KMS-11 (cell line): Measurements from ENCODE around the gene MRRF.

Source experiments
- H2AFZ ChIP-seq: fragments of 200-600 bp; sonication (generic); 2 replicates; pipeline ENCODE4 v1.6.1; 2016; ENCODE audit warnings: antibody characterized with exemption, mixed run types, low read depth
- H3K27ac ChIP-seq: fragments of 200-600 bp; sonication (generic); 2 replicates; pipeline ENCODE4 v1.6.1; 2016; ENCODE audit warnings: mild to moderate bottlenecking, mixed run types
- H3K27me3 ChIP-seq: fragments of 200-600 bp; sonication (generic); 2 replicates; pipeline ENCODE4 v1.6.1; 2017; ENCODE audit warnings: mild to moderate bottlenecking, low read depth, mixed run types, moderate library complexity; ENCODE audit not compliant: insufficient read depth
- H3K36me3 ChIP-seq: fragments of 200-600 bp; sonication (generic); 2 replicates; pipeline ENCODE4 v1.6.1; 2017; ENCODE audit warnings: mild to moderate bottlenecking, mixed run types; ENCODE audit not compliant: insufficient read depth
- H3K4me1 ChIP-seq: fragments of 200-600 bp; sonication (generic); 2 replicates; pipeline ENCODE4 v1.6.1; 2016; ENCODE audit warnings: mild to moderate bottlenecking, low read depth, mixed run types; ENCODE audit not compliant: poor library complexity, severe bottlenecking
- H3K4me2 ChIP-seq: fragments of 200-600 bp; sonication (generic); 2 replicates; pipeline ENCODE4 v1.7.0; 2016; ENCODE audit warnings: mild to moderate bottlenecking, mixed run types
- H3K4me3 ChIP-seq: fragments of 200-600 bp; sonication (generic); IDR thresholded peaks from 2 replicates; pipeline ENCODE4 v1.6.1; 2017; ENCODE audit warnings: low read depth, low read length, mixed read lengths; ENCODE audit not compliant: insufficient read depth
- H3K79me2 ChIP-seq: fragments of 200-600 bp; sonication (generic); 2 replicates; pipeline ENCODE4 v1.6.1; 2016; ENCODE audit warnings: low read depth, mixed run types; ENCODE audit not compliant: insufficient read depth
- H3K9ac ChIP-seq: fragments of 200-600 bp; sonication (generic); 2 replicates; pipeline ENCODE4 v1.6.1; 2016; ENCODE audit warnings: mild to moderate bottlenecking, mixed run types
- H4K20me1 ChIP-seq: fragments of 200-600 bp; sonication (generic); 2 replicates; pipeline ENCODE4 v1.6.1; 2016; ENCODE audit warnings: mild to moderate bottlenecking, mixed run types; ENCODE audit not compliant: insufficient read depth
- TF ChIP-seq, protein P1 (sequence below): fragments of 200-600 bp; sonication (generic); conservative IDR thresholded peaks from 2 replicates; pipeline ENCODE4 v1.6.1; 2017; ENCODE audit warnings: low read depth, mild to moderate bottlenecking, antibody characterized with exemption, low read length, moderate library complexity, mixed read lengths

Gene MRRF

DNA sequence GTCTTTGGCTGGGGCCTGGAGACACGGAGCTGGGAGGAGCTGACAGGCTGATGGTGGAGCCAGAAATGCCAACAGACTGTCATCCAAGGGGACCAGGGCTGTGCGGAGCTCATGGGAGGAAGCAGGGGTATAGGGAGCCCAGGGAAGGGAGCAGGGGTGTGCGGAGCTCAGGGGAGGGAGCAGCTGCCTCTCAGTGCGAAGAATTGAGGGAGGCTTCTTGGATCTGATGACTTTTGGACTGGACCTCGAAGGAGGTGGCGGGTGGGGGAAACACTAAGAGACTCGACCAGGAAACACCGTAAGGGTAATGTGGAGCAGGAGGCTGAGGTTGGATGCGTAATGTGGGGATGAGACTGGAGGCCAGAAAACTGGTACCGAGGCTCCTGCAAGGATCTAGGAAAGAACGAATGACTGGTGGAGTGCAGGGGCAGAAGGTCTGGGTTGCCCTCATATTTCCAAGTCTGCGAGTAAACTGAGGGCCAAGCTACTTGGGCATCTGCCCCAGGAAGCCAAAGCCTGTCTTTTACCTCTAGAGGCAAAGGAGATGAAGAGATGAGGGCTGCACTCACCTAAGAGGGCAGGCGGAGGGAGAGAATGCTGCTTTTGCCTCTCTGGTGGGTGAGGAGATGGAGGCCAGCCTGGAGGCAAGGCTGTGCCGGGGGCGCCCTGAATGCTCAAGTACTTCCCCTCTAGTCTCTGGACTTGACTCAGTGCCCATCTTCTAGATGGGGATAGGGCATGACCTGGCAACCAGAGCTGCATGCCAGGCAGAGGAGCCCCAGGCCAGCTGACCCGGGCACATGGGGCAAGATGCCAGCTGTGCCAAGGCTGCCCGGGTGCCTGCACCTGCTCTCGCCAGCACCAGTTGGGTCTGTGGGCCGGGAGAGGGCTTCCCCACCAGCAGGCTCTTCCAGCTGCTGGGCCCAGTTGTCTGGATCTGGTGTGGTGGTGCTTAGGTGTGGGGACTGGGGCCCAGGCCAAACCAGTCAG, 108.5 kb downstream of the MRRF start:
- H4K20me1 ChIP-seq, result no peaks in the 10 kb centered on the region
- no peaks in the 10 kb centered on the region for H3K79me2 ChIP-seq
- no peak overlapping the region for H3K27ac ChIP-seq
- H3K27me3 ChIP-seq, result no peaks in the 10 kb centered on the region
- no peaks in the 10 kb centered on the region for H3K4me1 ChIP-seq
- TF ChIP-seq, protein P1, sequence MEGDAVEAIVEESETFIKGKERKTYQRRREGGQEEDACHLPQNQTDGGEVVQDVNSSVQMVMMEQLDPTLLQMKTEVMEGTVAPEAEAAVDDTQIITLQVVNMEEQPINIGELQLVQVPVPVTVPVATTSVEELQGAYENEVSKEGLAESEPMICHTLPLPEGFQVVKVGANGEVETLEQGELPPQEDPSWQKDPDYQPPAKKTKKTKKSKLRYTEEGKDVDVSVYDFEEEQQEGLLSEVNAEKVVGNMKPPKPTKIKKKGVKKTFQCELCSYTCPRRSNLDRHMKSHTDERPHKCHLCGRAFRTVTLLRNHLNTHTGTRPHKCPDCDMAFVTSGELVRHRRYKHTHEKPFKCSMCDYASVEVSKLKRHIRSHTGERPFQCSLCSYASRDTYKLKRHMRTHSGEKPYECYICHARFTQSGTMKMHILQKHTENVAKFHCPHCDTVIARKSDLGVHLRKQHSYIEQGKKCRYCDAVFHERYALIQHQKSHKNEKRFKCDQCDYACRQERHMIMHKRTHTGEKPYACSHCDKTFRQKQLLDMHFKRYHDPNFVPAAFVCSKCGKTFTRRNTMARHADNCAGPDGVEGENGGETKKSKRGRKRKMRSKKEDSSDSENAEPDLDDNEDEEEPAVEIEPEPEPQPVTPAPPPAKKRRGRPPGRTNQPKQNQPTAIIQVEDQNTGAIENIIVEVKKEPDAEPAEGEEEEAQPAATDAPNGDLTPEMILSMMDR, result no peak
- no peak overlapping the region for H3K9ac ChIP-seq
- no peak overlapping the region for H3K4me3 ChIP-seq
- no peak overlapping the region for H2AFZ ChIP-seq
- H3K36me3 ChIP-seq, result no peaks in the 10 kb centered on the region
- no peak overlapping the region for H3K4me2 ChIP-seq

DNA sequence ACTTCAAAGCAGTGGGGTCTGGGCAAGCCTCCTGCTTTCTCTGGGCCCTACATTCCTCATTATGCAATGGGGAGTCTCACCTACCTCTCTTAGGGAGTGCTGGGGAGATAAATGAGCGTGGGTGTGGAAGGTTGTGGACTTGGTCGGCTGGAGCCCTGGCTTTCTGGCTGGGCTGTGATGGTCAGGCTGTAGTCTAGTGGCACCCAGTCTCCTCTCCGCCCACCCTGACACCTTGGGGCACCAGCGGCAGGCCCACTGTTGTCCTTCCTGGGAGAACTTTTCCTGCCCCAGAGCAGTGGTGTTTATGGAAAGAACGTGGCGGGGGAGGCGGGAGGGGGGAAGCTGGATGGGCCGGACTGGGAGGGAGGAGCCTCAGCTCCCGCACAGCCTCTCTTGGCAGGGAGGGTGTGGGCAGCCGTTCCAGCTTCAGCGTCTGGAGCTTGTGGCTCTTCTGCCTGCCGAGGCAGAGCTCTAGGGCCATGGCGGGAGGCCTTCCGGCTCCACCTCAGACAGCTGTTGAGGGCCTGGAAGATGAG, 110.3 kb downstream of the MRRF start:
- Histone ChIP-seq H3K4me2 (no peak overlapping the region), H3K27ac (no peak overlapping the region), H3K4me1 (no peaks in the 10 kb centered on the region), H3K79me2 (no peaks in the 10 kb centered on the region), H4K20me1 (no peaks in the 10 kb centered on the region), H3K4me3 (no peak overlapping the region), H3K36me3 (no peaks in the 10 kb centered on the region), H3K27me3 (no peaks in the 10 kb centered on the region), H2AFZ (no peak overlapping the region), H3K9ac (no peak overlapping the region)
- TF ChIP-seq, protein P1, result no peak

DNA sequence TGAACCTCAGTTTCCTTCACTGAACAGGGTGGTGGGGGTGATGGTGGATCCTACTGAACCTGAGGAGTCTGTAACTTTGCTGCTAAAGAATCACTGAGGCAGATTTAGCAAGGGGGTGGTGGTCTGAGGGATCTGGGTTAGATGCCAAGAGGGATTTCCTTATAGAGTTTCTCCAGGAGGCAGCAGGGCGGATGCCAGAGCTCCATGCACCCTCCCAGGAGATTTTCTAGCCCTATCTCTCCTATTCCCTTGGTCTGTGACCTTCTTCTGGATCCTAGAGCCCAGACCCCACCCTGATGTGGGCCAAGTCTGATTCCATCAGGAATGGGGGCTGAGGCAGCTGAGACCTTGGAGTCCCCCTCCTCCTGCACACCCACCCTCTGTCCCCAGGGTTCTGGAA, 112.1 kb downstream of the MRRF start:
- Histone ChIP-seq H3K9ac (no peak overlapping the region), H3K4me2 (no peak overlapping the region), H3K4me3 (no peak overlapping the region), H3K4me1 (no peaks in the 10 kb centered on the region), H4K20me1 (no peaks in the 10 kb centered on the region), H3K27ac (no peak overlapping the region), H3K79me2 (no peaks in the 10 kb centered on the region), H2AFZ (no peak overlapping the region), H3K36me3 (no peaks in the 10 kb centered on the region), H3K27me3 (no peaks in the 10 kb centered on the region)
- TF ChIP-seq, protein P1, result no peak

DNA sequence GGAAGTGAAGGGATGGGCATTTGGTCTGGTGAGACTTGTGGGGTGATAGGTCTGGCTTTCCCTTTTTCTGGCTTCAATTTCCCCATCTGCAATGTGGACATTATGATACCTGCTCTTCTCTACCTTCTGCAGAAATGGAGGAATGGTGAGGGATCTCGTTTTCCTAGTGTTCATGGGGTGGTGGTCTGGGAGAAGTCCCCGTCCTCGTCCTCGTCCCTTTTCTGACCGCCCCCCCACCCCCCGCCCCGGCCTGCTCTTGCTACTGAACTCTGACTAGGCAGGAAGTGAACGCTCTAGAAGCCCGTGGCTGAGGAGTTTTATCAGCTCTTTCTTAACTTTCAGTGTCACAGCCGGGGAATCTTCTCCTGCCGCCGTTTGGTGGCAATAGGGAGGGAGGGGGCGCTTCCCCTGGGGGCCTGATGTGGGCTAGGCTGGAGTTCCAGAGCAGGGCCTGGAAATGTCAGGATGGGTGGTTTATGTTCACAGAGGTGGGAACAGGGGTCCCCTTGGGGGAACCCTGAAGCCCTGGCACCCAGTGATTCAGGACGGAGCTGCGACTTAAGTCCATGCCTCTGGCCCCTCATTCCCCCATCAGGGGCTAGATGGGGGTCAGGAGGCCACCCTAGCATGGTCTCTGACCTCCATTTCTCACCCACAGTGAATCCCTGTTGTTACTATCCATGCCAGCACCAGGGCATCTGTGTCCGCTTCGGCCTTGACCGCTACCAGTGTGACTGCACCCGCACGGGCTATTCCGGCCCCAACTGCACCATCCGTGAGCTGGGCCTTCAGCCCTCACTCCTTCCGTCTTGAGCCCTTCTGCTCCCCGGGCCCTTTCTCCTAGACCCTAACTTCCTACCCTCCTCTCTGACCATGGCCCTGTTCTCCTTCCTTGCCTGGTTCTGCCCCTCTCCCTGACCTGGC, 112.8 kb downstream of the MRRF start:
- Histone ChIP-seq H3K4me2 (no peak overlapping the region), H3K9ac (no peak overlapping the region)

More for the DNA sequence above, 112.8 kb downstream of the MRRF start:
- no peak overlapping the region for H2AFZ ChIP-seq
- no peak overlapping the region for H3K4me3 ChIP-seq
- no peaks in the 10 kb centered on the region for H3K4me1 ChIP-seq
- H4K20me1 ChIP-seq, result no peaks in the 10 kb centered on the region
- TF ChIP-seq, protein P1, result no peak
- no peak overlapping the region for H3K27ac ChIP-seq
- no peaks in the 10 kb centered on the region for H3K36me3 ChIP-seq
- H3K27me3 ChIP-seq, result no peaks in the 10 kb centered on the region
- H3K79me2 ChIP-seq, result no peaks in the 10 kb centered on the region
